ENCODE measurements around the gene SLC25A48. TPM values are rescaled to one million over a fixed set of nuclear protein-coding genes. Genes with fewer than 3 reads are reported as not detected.

Gene SLC25A48
- total RNA-seq, 1 experiment from 2014 or later, result not detected

DNA sequence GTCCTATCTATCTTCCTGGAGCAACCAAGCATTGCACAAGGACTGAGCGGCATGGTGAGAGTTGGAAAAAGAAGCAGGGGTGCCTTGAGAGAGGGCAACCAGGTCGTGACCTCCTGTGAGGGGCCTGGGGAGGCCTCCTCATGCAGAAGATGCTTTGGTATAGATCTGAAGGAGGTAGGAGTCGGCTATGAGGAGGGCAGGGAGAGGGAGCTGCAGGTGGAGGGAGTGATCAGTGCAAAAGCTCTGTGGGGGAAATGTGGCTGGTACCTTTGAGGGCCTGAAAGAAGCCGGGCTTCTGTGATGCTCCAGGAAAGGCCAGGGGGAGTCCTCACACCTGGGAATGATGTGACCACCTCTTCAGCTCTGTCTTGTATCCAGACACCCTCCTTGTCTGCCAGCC, 3.6 kb upstream of the SLC25A48 start:
- DNase-seq (ENCODE audit: low read depth, low spot score), result no peak
- no peak for ATAC-seq
- peaks cover 24% of the 10 kb centered on the region for H3K27me3 ChIP-seq (ENCODE audit: control insufficient read depth, insufficient read depth, low read length)
- no peaks in the 10 kb centered on the region for H3K36me3 ChIP-seq (ENCODE audit: control insufficient read depth, insufficient read depth, low read length)
- no TSS peak for BruUV-seq (replicated peaks)
- in situ Hi-C loops (cut with HindIII; ENCODE audit: low pct_unique_long_range_greater_than_20kb, low sequenced_read_pairs), result loop anchor here (25.0 kb wide), 1 partner anchor 369 kb away; the partner anchor contains the start of gene TIFAB
- H3K9me3 ChIP-seq (ENCODE audit: control insufficient read depth, insufficient read depth, low read depth, low read length), result no peaks in the 10 kb centered on the region
- ChIA-PET CTCF (interaction anchor here (0.7 to 2.1 kb wide), 6 partner anchors 9 to 1105 kb away, joined by 3 to 11 read pairs (median 4); no protein-coding TSS in a partner anchor), POLR2A (no interaction called here)
- H3K27ac ChIP-seq (ENCODE audit: low read length), result no peak overlapping the region
- H3K4me3 ChIP-seq (ENCODE audit: low read depth in 2 of 2, low read length in 2 of 2), result no peak overlapping the region
- TF ChIP-seq POLR2AphosphoS5 (IDR thresholded peaks at IDR 0.05; ENCODE audit: low read depth, low read length) (no peak), SIN3A (IDR thresholded peaks at IDR 0.05; ENCODE audit: borderline replicate concordance, insufficient read depth, low read depth, low read length) (no peak), TCF7L2 (IDR thresholded peaks at IDR 0.05; ENCODE audit: low read depth, low read length) (no peak)
- TF ChIP-seq, protein P1, sequence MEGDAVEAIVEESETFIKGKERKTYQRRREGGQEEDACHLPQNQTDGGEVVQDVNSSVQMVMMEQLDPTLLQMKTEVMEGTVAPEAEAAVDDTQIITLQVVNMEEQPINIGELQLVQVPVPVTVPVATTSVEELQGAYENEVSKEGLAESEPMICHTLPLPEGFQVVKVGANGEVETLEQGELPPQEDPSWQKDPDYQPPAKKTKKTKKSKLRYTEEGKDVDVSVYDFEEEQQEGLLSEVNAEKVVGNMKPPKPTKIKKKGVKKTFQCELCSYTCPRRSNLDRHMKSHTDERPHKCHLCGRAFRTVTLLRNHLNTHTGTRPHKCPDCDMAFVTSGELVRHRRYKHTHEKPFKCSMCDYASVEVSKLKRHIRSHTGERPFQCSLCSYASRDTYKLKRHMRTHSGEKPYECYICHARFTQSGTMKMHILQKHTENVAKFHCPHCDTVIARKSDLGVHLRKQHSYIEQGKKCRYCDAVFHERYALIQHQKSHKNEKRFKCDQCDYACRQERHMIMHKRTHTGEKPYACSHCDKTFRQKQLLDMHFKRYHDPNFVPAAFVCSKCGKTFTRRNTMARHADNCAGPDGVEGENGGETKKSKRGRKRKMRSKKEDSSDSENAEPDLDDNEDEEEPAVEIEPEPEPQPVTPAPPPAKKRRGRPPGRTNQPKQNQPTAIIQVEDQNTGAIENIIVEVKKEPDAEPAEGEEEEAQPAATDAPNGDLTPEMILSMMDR (IDR thresholded peaks at IDR 0.05), result no peak
- TF ChIP-seq, protein P2, sequence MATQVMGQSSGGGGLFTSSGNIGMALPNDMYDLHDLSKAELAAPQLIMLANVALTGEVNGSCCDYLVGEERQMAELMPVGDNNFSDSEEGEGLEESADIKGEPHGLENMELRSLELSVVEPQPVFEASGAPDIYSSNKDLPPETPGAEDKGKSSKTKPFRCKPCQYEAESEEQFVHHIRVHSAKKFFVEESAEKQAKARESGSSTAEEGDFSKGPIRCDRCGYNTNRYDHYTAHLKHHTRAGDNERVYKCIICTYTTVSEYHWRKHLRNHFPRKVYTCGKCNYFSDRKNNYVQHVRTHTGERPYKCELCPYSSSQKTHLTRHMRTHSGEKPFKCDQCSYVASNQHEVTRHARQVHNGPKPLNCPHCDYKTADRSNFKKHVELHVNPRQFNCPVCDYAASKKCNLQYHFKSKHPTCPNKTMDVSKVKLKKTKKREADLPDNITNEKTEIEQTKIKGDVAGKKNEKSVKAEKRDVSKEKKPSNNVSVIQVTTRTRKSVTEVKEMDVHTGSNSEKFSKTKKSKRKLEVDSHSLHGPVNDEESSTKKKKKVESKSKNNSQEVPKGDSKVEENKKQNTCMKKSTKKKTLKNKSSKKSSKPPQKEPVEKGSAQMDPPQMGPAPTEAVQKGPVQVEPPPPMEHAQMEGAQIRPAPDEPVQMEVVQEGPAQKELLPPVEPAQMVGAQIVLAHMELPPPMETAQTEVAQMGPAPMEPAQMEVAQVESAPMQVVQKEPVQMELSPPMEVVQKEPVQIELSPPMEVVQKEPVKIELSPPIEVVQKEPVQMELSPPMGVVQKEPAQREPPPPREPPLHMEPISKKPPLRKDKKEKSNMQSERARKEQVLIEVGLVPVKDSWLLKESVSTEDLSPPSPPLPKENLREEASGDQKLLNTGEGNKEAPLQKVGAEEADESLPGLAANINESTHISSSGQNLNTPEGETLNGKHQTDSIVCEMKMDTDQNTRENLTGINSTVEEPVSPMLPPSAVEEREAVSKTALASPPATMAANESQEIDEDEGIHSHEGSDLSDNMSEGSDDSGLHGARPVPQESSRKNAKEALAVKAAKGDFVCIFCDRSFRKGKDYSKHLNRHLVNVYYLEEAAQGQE (IDR thresholded peaks at IDR 0.05; ENCODE audit: insufficient read depth in 1 of 2, low read depth in 2 of 2, low read length in 1 of 2), result no peak
- intact Hi-C loops (cut with micrococcal nuclease; ENCODE audit: unreplicated experiment), result loop anchor here (2.0 to 5.0 kb wide), 2 partner anchors 89 to 266 kb away; no protein-coding TSS in a partner anchor
- H3K4me1 ChIP-seq (ENCODE audit: control insufficient read depth, insufficient read depth, low read length), result 0 out of 2 replicates have a peak, but pooled peaks cover 3% of the 10 kb centered on the region

DNA sequence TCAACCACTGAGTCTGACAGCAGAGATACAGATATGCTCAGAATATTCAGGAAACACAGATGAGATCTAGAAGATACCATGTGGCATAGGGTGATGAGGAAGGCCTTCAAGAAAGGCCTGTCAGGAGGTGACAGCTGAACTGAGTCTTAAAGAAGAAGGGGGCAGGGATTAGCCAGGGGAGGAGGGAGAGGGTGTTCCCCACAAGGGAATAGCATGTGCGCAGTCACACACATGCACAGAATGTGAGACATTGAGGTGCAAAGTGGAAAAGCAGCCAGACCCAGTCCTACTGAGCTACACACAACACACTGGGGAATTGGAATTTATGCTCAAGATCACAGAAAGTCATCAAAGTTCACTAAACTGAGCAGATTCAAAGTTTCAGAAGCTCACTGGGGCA, 3.0 kb upstream of the SLC25A48 start:
- no TSS peak for BruUV-seq (replicated peaks)
- Histone ChIP-seq H3K27ac (ENCODE audit: low read length) (no peak overlapping the region), H3K36me3 (ENCODE audit: control insufficient read depth, insufficient read depth, low read length) (no peaks in the 10 kb centered on the region), H3K4me1 (ENCODE audit: control insufficient read depth, insufficient read depth, low read length) (0 out of 2 replicates have a peak, but pooled peaks cover 3% of the 10 kb centered on the region), H3K9me3 (ENCODE audit: control insufficient read depth, insufficient read depth, low read depth, low read length) (no peaks in the 10 kb centered on the region), H3K4me3 (ENCODE audit: low read depth in 2 of 2, low read length in 2 of 2) (no peak overlapping the region), H3K27me3 (ENCODE audit: control insufficient read depth, insufficient read depth, low read length) (peaks cover 29% of the 10 kb centered on the region)
- ATAC-seq (no peak), DNase-seq (ENCODE audit: low read depth, low spot score) (no peak)
- ChIA-PET POLR2A (no interaction called here), CTCF (interaction anchor here (2.1 kb wide), 1 partner anchor 271 kb away, joined by 11 read pairs; no protein-coding TSS in a partner anchor)
- TF ChIP-seq, protein P2 (IDR thresholded peaks at IDR 0.05; ENCODE audit: insufficient read depth in 1 of 2, low read depth in 2 of 2, low read length in 1 of 2), result no peak
- TF ChIP-seq SIN3A (IDR thresholded peaks at IDR 0.05; ENCODE audit: borderline replicate concordance, insufficient read depth, low read depth, low read length), result no peak
- no peak for TF ChIP-seq TCF7L2 (IDR thresholded peaks at IDR 0.05; ENCODE audit: low read depth, low read length)
- TF ChIP-seq, protein P1 (IDR thresholded peaks at IDR 0.05), result no peak
- TF ChIP-seq POLR2AphosphoS5 (IDR thresholded peaks at IDR 0.05; ENCODE audit: low read depth, low read length), result no peak
- intact Hi-C loops (cut with micrococcal nuclease; ENCODE audit: unreplicated experiment) (loop anchor here (2.0 to 5.0 kb wide), 2 partner anchors 89 to 267 kb away; no protein-coding TSS in a partner anchor), in situ Hi-C loops (cut with HindIII; ENCODE audit: low pct_unique_long_range_greater_than_20kb, low sequenced_read_pairs) (loop anchor here (25.0 kb wide), 1 partner anchor 369 kb away; the partner anchor contains the start of gene TIFAB)
